Nephron progenitor cell (in vitro differentiated cells): ENCODE measurements around the gene AIP.
"Not testable (repeated sequence)": the region's sequence is repeated elsewhere in the genome, so short reads cannot be mapped to it uniquely, and the experiment has no call there.

Source experiments
- DNase-seq: peaks from one replicate; pipeline ENCODE4 v3.0.0; 2021
- H3K27ac Mint-ChIP-seq: 2 replicates; pipeline ENCODE4 v1.8.0; 2021; ENCODE audit warnings: mild to moderate bottlenecking, moderate library complexity, mixed read lengths
- H3K27me3 Mint-ChIP-seq: 2 replicates; pipeline ENCODE4 v1.8.0; 2021; ENCODE audit warnings: mild to moderate bottlenecking, low read depth, mixed read lengths; ENCODE audit not compliant: poor library complexity
- H3K36me3 Mint-ChIP-seq: 2 replicates; pipeline ENCODE4 v1.8.0; 2021; ENCODE audit warnings: low read depth, mixed read lengths
- H3K4me1 Mint-ChIP-seq: 2 replicates; pipeline ENCODE4 v1.8.0; 2021; ENCODE audit warnings: mixed read lengths
- H3K4me3 Mint-ChIP-seq: 2 replicates; pipeline ENCODE4 v1.8.0; 2021; ENCODE audit warnings: mild to moderate bottlenecking, moderate library complexity, mixed read lengths
- H3K9me3 Mint-ChIP-seq: 2 replicates; pipeline ENCODE4 v1.8.0; 2021; ENCODE audit warnings: mild to moderate bottlenecking, moderate library complexity, mixed read lengths
- CTCF ChIP-seq: fragments of 200-600 bp; sonication (generic); IDR thresholded peaks from 2 replicates; pipeline ENCODE4 v1.5.0; 2021; ENCODE audit warnings: antibody characterized with exemption

AIP gene

GRCh38 chr11:67484847-67485311, 2.1 kb downstream of the AIP start:
- peaks cover 54% of the 10 kb centered on the region for H3K4me1 Mint-ChIP-seq
- H3K4me3 Mint-ChIP-seq, result peak overlapping the region; percentile 86
- no peak for DNase-seq
- no peak for TF ChIP-seq CTCF
- peaks cover 15% of the 10 kb centered on the region for H3K27me3 Mint-ChIP-seq
- H3K27ac Mint-ChIP-seq, result no peak overlapping the region
- peaks cover 5% of the 10 kb centered on the region for H3K9me3 Mint-ChIP-seq
- H3K36me3 Mint-ChIP-seq, result peaks cover 19% of the 10 kb centered on the region

- not testable (repeated sequence) for H3K9me3 Mint-ChIP-seq, DNase-seq, H3K27ac Mint-ChIP-seq
- Mint-ChIP-seq H3K4me3 (peak overlapping the region; percentile 40), H3K4me1 (peaks cover 57% of the 10 kb centered on the region), H3K36me3 (peaks cover 19% of the 10 kb centered on the region), H3K27me3 (peaks cover 13% of the 10 kb centered on the region)
These were observed 3.1 kb downstream of the AIP start for GRCh38 chr11:67485873-67486361.

- Mint-ChIP-seq H3K27me3 (peaks cover 13% of the 10 kb centered on the region), H3K27ac (no peak overlapping the region), H3K4me1 (peaks cover 64% of the 10 kb centered on the region), H3K4me3 (no peak overlapping the region), H3K36me3 (peaks cover 19% of the 10 kb centered on the region), H3K9me3 (peaks cover 4% of the 10 kb centered on the region)
- TF ChIP-seq CTCF, result no peak
- no peak for DNase-seq
These were observed 3.8 kb downstream of the AIP start for GRCh38 chr11:67486481-67487195.

- Mint-ChIP-seq H3K4me1 (peaks cover 43% of the 10 kb centered on the region), H3K27me3 (peaks cover 4% of the 10 kb centered on the region), H3K4me3 (no peak overlapping the region), H3K27ac (peak overlapping the region; percentile 82), H3K36me3 (peaks cover 19% of the 10 kb centered on the region), H3K9me3 (no peaks in the 10 kb centered on the region)
- no peak for DNase-seq
- TF ChIP-seq CTCF, result no peak
These were observed 6.5 kb downstream of the AIP start for GRCh38 chr11:67489203-67489884.

- H3K36me3 Mint-ChIP-seq, result peaks cover 19% of the 10 kb centered on the region
- no peak overlapping the region for H3K4me3 Mint-ChIP-seq
- DNase-seq, result no peak
- no peak for TF ChIP-seq CTCF
- H3K4me1 Mint-ChIP-seq, result peaks cover 35% of the 10 kb centered on the region
- peak overlapping the region; percentile 82 for H3K27ac Mint-ChIP-seq
- H3K9me3 Mint-ChIP-seq, result no peaks in the 10 kb centered on the region
- H3K27me3 Mint-ChIP-seq, result peaks cover 4% of the 10 kb centered on the region
These were observed 7.3 kb downstream of the AIP start for GRCh38 chr11:67489885-67490726.

GRCh38 chr11:67490727-67491065, 7.9 kb downstream of the AIP start:
- no peak for DNase-seq
- H3K27ac Mint-ChIP-seq, result peak overlapping the region; percentile 95
- no peak overlapping the region for H3K4me3 Mint-ChIP-seq
- peaks cover 32% of the 10 kb centered on the region for H3K4me1 Mint-ChIP-seq
- H3K36me3 Mint-ChIP-seq, result peaks cover 19% of the 10 kb centered on the region
- H3K9me3 Mint-ChIP-seq, result no peaks in the 10 kb centered on the region
- TF ChIP-seq CTCF, result no peak
- H3K27me3 Mint-ChIP-seq, result peaks cover 4% of the 10 kb centered on the region
